ENCODE measurements around the gene SDCCAG8. TPM values are rescaled to one million over a fixed set of nuclear protein-coding genes. Genes with fewer than 3 reads are reported as not detected.

The SDCCAG8 gene
- total and polyA plus RNA-seq, 2 experiments from 2014 or later: 28.0 to 66.7 TPM

DNA sequence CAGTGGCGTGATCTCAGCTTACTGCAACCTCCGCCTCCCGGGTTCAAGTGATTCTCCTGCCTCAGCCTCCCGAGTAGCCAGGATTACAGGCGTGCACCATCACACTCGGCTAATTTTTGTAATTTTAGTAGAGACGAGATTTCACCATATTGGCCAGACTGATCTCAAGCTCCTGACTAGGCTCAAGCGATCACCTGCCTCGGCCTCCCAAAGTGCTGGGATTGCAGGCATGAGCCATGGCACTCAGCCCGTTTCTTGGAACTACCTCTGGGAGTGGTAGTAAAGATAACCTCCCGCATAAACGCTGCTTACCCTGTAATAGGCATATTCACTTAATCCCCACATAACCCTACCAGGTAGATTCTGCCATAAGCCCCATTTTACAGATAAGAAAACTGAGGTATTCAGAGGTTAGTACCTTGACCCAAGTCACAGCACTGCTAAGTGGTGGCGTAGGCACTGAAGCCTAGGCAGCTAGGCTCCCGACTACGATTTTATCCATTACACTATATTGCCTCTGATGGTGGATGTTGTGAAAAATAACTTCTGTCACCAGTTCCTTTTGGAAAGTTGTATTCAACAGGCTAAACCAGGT lies 143.8 kb downstream of the SDCCAG8 start (continued):
- TF ChIP-seq, protein P1, sequence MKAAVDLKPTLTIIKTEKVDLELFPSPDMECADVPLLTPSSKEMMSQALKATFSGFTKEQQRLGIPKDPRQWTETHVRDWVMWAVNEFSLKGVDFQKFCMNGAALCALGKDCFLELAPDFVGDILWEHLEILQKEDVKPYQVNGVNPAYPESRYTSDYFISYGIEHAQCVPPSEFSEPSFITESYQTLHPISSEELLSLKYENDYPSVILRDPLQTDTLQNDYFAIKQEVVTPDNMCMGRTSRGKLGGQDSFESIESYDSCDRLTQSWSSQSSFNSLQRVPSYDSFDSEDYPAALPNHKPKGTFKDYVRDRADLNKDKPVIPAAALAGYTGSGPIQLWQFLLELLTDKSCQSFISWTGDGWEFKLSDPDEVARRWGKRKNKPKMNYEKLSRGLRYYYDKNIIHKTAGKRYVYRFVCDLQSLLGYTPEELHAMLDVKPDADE (IDR thresholded peaks at IDR 0.05): no peak
- TF ChIP-seq, protein P2, sequence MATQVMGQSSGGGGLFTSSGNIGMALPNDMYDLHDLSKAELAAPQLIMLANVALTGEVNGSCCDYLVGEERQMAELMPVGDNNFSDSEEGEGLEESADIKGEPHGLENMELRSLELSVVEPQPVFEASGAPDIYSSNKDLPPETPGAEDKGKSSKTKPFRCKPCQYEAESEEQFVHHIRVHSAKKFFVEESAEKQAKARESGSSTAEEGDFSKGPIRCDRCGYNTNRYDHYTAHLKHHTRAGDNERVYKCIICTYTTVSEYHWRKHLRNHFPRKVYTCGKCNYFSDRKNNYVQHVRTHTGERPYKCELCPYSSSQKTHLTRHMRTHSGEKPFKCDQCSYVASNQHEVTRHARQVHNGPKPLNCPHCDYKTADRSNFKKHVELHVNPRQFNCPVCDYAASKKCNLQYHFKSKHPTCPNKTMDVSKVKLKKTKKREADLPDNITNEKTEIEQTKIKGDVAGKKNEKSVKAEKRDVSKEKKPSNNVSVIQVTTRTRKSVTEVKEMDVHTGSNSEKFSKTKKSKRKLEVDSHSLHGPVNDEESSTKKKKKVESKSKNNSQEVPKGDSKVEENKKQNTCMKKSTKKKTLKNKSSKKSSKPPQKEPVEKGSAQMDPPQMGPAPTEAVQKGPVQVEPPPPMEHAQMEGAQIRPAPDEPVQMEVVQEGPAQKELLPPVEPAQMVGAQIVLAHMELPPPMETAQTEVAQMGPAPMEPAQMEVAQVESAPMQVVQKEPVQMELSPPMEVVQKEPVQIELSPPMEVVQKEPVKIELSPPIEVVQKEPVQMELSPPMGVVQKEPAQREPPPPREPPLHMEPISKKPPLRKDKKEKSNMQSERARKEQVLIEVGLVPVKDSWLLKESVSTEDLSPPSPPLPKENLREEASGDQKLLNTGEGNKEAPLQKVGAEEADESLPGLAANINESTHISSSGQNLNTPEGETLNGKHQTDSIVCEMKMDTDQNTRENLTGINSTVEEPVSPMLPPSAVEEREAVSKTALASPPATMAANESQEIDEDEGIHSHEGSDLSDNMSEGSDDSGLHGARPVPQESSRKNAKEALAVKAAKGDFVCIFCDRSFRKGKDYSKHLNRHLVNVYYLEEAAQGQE (IDR thresholded peaks at IDR 0.05; ENCODE audit: unreplicated experiment): no peak

DNA sequence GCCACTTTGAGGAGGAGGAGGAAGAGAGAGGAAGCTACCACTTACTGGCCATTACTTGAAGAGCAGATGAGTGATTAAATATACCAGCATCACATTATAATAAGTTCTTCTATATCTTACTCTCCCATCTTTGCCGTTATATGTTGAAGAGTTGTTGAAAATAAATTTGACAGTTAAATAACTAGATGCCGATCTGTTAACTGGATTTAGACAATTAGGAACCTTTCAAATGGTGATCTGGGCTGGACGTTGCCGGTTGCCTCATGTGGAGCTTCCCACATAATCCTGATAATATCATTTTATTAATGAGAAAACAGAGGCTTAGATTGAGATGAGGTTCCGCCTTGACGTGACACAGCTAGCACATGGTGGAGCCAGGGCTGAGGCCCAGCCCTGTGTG lies 147.0 kb downstream of the SDCCAG8 start:
- Histone ChIP-seq H3K4me2 (no peak overlapping the region), H3K4me1 (ENCODE audit: insufficient read depth) (peaks cover 14% of the 10 kb centered on the region), H3K27me3 (ENCODE audit: insufficient read depth) (no peaks in the 10 kb centered on the region), H3K36me3 (ENCODE audit: insufficient read depth) (no peaks in the 10 kb centered on the region), H3K79me2 (replicated peaks; ENCODE audit: insufficient read depth) (no peaks in the 10 kb centered on the region), H3F3A (replicated peaks; ENCODE audit: low read depth) (no peaks in the 10 kb centered on the region), H4K20me1 (replicated peaks; ENCODE audit: insufficient read depth) (no peaks in the 10 kb centered on the region), H3K4me3 (no peak overlapping the region), H2AFZ (no peak overlapping the region), H3K9me2 (ENCODE audit: insufficient read depth) (no peaks in the 10 kb centered on the region), H3K27ac (ENCODE audit: low read depth) (no peak overlapping the region)
- ATAC-seq: no peak
- H3K4me1 Mint-ChIP-seq: peaks cover 18% of the 10 kb centered on the region; the same call in 2 of the 3 replicates
- DNase-seq (ENCODE audit: low spot score): no peak
- peaks cover 2% of the 10 kb centered on the region for H3K27me3 Mint-ChIP-seq (ENCODE audit: insufficient read depth, low read depth, poor library complexity)
- H3K27ac Mint-ChIP-seq: no peak overlapping the region
- H3K36me3 Mint-ChIP-seq (ENCODE audit: low read depth): no peaks in the 10 kb centered on the region
- H3K4me3 Mint-ChIP-seq: no peak overlapping the region
- no peaks in the 10 kb centered on the region for H3K9me3 Mint-ChIP-seq
- TF ChIP-seq CREB1 (CRISPR knock-in tag; IDR thresholded peaks at IDR 0.05; ENCODE audit: low read depth) (no peak), POLR2AphosphoS5 (IDR thresholded peaks at IDR 0.05; ENCODE audit: low read depth) (no peak), JUNB (IDR thresholded peaks at IDR 0.05; ENCODE audit: unreplicated experiment) (no peak), EZH2phosphoT487 (IDR thresholded peaks at IDR 0.05; ENCODE audit: unreplicated experiment) (no peak), EZH2 (IDR thresholded peaks at IDR 0.05; ENCODE audit: low read depth, unreplicated experiment) (no peak), NANOG (IDR thresholded peaks at IDR 0.05; ENCODE audit: borderline replicate concordance) (no peak), ZNF331 (CRISPR knock-in tag; IDR thresholded peaks at IDR 0.05; ENCODE audit: low read depth) (no peak)
- TF ChIP-seq, protein P3, sequence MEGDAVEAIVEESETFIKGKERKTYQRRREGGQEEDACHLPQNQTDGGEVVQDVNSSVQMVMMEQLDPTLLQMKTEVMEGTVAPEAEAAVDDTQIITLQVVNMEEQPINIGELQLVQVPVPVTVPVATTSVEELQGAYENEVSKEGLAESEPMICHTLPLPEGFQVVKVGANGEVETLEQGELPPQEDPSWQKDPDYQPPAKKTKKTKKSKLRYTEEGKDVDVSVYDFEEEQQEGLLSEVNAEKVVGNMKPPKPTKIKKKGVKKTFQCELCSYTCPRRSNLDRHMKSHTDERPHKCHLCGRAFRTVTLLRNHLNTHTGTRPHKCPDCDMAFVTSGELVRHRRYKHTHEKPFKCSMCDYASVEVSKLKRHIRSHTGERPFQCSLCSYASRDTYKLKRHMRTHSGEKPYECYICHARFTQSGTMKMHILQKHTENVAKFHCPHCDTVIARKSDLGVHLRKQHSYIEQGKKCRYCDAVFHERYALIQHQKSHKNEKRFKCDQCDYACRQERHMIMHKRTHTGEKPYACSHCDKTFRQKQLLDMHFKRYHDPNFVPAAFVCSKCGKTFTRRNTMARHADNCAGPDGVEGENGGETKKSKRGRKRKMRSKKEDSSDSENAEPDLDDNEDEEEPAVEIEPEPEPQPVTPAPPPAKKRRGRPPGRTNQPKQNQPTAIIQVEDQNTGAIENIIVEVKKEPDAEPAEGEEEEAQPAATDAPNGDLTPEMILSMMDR (conservative IDR thresholded peaks at IDR 0.05; ENCODE audit: low read depth in 2 of 2): no peak
- TF ChIP-seq, protein P1 (IDR thresholded peaks at IDR 0.05): no peak
- TF ChIP-seq, protein P4, sequence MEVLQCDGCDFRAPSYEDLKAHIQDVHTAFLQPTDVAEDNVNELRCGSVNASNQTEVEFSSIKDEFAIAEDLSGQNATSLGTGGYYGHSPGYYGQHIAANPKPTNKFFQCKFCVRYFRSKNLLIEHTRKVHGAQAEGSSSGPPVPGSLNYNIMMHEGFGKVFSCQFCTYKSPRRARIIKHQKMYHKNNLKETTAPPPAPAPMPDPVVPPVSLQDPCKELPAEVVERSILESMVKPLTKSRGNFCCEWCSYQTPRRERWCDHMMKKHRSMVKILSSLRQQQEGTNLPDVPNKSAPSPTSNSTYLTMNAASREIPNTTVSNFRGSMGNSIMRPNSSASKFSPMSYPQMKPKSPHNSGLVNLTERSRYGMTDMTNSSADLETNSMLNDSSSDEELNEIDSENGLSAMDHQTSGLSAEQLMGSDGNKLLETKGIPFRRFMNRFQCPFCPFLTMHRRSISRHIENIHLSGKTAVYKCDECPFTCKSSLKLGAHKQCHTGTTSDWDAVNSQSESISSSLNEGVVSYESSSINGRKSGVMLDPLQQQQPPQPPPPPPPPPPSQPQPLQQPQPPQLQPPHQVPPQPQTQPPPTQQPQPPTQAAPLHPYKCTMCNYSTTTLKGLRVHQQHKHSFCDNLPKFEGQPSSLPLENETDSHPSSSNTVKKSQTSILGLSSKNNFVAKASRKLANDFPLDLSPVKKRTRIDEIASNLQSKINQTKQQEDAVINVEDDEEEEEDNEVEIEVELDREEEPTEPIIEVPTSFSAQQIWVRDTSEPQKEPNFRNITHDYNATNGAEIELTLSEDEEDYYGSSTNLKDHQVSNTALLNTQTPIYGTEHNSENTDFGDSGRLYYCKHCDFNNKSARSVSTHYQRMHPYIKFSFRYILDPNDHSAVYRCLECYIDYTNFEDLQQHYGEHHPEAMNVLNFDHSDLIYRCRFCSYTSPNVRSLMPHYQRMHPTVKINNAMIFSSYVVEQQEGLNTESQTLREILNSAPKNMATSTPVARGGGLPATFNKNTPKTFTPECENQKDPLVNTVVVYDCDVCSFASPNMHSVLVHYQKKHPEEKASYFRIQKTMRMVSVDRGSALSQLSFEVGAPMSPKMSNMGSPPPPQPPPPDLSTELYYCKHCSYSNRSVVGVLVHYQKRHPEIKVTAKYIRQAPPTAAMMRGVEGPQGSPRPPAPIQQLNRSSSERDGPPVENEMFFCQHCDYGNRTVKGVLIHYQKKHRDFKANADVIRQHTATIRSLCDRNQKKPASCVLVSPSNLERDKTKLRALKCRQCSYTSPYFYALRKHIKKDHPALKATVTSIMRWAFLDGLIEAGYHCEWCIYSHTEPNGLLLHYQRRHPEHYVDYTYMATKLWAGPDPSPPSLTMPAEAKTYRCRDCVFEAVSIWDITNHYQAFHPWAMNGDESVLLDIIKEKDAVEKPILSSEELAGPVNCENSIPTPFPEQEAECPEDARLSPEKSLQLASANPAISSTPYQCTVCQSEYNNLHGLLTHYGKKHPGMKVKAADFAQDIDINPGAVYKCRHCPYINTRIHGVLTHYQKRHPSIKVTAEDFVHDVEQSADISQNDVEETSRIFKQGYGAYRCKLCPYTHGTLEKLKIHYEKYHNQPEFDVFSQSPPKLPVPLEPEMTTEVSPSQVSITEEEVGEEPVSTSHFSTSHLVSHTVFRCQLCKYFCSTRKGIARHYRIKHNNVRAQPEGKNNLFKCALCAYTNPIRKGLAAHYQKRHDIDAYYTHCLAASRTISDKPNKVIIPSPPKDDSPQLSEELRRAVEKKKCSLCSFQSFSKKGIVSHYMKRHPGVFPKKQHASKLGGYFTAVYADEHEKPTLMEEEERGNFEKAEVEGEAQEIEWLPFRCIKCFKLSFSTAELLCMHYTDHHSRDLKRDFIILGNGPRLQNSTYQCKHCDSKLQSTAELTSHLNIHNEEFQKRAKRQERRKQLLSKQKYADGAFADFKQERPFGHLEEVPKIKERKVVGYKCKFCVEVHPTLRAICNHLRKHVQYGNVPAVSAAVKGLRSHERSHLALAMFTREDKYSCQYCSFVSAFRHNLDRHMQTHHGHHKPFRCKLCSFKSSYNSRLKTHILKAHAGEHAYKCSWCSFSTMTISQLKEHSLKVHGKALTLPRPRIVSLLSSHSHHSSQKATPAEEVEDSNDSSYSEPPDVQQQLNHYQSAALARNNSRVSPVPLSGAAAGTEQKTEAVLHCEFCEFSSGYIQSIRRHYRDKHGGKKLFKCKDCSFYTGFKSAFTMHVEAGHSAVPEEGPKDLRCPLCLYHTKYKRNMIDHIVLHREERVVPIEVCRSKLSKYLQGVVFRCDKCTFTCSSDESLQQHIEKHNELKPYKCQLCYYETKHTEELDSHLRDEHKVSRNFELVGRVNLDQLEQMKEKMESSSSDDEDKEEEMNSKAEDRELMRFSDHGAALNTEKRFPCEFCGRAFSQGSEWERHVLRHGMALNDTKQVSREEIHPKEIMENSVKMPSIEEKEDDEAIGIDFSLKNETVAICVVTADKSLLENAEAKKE (CRISPR knock-in tag; IDR thresholded peaks at IDR 0.05): no peak

Measured in GM23338 (cell line).